ENCODE results near the gene ATP6V0C.

ATP6V0C gene

DNA sequence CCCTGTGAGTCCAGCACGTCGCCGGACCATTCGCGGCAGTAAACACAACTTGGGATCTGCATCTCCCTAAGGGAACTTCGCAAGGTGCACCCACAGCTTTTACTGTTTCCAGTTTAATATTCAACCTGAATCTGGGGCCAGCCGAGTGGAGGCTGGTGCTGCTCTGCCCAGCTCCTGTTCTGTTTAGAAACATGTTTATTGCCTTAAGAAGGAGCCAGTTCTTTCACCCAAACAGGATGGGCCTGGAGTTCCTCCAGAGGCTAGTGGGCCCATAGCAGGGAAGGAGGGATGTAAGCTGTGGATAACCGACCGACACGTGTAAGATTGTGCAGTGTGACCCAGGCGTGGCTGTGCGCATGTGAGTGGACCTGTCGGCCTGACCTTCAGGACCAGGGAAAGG, 21.5 kb upstream of the ATP6V0C start:
- FAIRE-seq: no peak
- DNase-seq (ENCODE audit: insufficient read length, low spot score): no peak
- TF ChIP-seq POLR2A (IDR thresholded peaks at IDR 0.05; ENCODE audit: low read depth, low read length): no peak

DNA sequence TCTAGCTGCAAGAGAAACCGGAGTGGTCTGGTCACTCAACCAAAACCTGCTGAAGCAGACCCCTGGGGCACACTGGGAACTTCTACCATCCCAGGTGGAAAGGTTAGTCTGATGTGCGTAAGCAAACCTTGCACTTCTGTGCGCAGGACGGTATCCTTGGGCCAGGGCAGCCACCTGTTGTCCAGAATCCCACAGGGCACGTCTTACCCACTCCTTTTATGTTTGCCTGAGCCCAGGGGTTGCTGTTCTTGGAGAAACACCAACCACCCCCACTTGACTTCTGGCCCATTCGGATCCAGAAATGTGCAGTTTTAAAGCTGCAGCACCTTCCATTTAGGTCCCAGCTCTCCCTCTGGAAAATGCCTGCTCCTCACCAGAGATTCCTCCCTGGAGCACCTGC, 20.1 kb upstream of the ATP6V0C start:
- TF ChIP-seq POLR2A (IDR thresholded peaks at IDR 0.05; ENCODE audit: low read depth, low read length): no peak
- DNase-seq (ENCODE audit: insufficient read length, low spot score): no peak
- no peak for FAIRE-seq

- no peak for FAIRE-seq
- no peak for DNase-seq (ENCODE audit: insufficient read length, low spot score)
- TF ChIP-seq POLR2A (IDR thresholded peaks at IDR 0.05; ENCODE audit: low read depth, low read length): no peak
Observed at GRCh38 chr16:2494616-2495015, 19.1 kb upstream of the ATP6V0C start.

DNA sequence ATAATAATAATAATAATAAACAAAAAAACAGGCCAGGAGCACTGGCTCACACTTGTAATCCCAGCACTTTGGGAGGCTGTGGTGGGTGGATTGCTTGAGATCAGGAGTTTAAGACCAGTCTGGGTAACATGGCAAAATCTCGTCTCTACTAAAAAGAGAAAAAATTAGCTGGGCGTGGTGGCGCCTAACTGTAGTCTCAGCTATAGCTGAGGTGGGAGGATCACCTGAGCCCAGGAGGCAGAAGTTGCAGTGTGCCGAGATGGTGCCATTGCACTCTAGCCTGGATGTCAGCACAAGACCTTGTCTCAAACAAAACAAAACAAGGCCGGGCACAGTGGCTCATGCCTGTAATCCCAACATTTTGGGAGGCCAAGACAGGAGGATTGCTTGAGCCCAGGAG, 18.7 kb upstream of the ATP6V0C start:
- FAIRE-seq (no peak), DNase-seq (ENCODE audit: insufficient read length, low spot score) (no peak)
- no peak for TF ChIP-seq POLR2A (IDR thresholded peaks at IDR 0.05; ENCODE audit: low read depth, low read length)

DNA sequence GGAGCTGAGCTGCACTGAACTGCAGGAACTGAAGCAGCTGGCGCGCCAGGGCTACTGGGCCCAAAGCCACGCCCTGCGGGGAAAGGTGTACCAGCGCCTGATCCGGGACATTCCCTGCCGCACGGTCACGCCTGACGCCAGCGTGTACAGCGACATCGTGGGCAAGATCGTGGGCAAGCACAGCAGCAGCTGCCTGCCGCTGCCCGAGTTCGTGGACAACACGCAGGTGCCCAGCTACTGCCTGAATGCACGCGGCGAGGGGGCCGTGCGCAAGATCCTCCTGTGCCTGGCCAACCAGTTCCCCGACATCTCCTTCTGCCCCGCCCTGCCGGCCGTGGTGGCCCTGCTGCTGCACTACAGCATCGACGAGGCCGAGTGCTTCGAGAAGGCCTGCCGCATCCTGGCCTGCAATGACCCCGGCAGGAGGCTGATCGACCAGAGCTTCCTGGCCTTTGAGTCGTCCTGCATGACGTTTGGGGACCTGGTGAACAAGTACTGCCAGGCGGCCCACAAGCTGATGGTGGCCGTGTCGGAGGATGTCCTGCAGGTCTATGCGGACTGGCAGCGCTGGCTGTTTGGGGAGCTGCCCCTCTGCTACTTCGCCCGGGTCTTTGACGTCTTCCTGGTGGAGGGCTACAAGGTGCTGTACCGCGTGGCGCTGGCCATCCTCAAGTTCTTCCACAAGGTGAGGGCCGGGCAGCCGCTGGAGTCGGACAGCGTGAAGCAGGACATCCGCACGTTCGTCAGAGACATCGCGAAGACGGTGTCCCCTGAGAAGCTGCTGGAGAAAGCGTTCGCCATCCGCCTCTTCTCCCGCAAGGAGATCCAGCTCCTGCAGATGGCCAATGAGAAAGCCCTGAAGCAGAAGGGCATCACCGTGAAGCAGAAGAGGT, 17.3 kb upstream of the ATP6V0C start:
- no peak for TF ChIP-seq POLR2A (IDR thresholded peaks at IDR 0.05; ENCODE audit: low read depth, low read length)
- no peak for FAIRE-seq
- DNase-seq (ENCODE audit: insufficient read length, low spot score): no peak

GRCh38 chr16:2497116-2497630, 16.6 kb upstream of the ATP6V0C start:
- FAIRE-seq (no peak), DNase-seq (ENCODE audit: insufficient read length, low spot score) (no peak)
- TF ChIP-seq POLR2A (IDR thresholded peaks at IDR 0.05; ENCODE audit: low read depth, low read length): no peak

DNA sequence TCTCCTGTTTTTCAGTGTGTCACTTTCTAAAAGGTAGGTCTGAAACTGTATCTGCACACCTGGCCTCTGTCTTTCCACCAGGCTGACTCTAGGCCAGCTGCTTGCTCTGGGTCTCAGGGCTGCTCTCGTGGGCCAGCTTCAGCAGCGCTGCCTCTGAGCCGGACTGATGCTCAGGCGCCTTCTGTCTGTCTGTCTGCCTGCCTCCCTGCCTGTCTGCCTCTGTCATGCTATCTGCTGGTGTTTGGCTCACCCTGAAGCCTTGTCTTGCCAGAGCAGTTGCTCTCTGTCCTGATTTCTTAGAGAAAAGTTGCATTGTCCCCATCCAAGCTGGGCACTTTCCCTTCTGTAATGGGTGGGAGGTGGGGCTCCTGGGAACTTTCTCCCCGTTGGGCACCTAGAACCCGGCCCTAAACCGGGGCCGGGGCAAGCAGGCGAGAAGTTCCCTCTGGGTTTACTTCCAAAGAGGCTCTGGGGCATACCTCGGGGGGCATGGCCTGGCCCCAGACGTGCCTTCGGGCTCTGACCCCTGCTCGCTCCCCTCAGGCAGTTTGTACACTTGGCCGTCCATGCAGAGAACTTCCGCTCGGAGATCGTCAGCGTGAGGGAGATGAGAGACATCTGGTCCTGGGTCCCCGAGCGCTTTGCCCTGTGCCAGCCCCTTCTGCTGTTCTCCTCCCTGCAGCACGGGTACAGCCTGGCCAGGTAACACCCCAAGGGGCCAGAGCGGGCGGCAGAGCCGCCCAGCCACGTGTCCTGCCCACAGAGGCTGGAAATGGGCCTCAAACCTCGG, 15.9 kb upstream of the ATP6V0C start:
- no peak for DNase-seq (ENCODE audit: insufficient read length, low spot score)
- TF ChIP-seq POLR2A (IDR thresholded peaks at IDR 0.05; ENCODE audit: low read depth, low read length): no peak
- FAIRE-seq: no peak

- no peak for TF ChIP-seq POLR2A (IDR thresholded peaks at IDR 0.05; ENCODE audit: low read depth, low read length)
Observed at GRCh38 chr16:2498531-2499253, 15.1 kb upstream of the ATP6V0C start.

DNA sequence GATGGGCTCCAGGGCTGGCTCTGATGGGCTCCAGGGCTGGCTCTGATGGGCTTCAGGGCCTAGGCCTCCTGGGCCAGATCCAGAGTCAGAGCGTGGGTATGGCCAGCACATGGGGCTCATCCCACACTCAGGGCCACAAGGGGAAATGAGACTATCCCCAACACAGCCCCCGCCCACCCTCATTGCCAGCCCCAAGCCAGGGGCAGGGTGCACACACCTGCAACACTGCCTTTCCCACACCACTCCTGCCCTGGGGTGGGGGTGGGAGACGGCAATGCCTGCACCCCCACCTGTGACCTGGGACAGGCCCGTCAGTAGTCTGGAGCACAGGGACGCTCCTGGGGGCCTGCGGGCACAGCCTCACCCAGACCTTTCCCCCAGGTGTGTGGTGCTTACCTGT, 14.3 kb upstream of the ATP6V0C start:
- no peak for TF ChIP-seq POLR2A (IDR thresholded peaks at IDR 0.05; ENCODE audit: low read depth, low read length)
- FAIRE-seq (no peak), DNase-seq (ENCODE audit: insufficient read length, low spot score) (no peak)

More at GRCh38 chr16:2498531-2499253, 15.1 kb upstream of the ATP6V0C start:
- no peak for FAIRE-seq
- DNase-seq (ENCODE audit: insufficient read length, low spot score): no peak

DNA sequence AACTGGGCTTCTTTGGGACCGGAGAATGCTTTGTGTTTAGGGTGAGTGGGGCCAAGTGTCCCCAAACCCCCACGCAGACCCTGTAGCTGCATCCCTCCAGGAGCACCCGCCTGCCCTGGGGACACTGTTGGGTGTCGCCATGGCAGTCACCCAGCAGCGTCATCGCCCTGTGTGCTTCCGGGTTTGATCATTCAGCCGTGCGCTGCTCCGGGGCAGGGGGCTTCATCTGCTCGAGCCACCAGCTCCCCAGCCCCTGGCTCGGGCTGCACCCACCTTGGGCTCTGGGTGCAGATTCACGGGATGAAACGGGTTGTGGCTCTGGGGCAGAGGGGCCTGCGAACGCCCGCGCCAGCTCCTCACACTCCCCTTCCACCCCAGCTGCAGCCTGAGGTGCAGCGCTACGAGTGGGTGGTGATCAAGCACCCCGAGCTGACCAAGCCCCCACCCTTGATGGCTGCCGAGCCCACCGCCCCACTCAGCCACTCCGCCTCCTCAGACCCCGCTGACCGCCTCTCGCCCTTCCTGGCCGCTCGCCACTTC, 13.8 kb upstream of the ATP6V0C start:
- FAIRE-seq: no peak
- no peak for DNase-seq (ENCODE audit: insufficient read length, low spot score)
- TF ChIP-seq POLR2A (IDR thresholded peaks at IDR 0.05; ENCODE audit: low read depth, low read length): no peak

DNA sequence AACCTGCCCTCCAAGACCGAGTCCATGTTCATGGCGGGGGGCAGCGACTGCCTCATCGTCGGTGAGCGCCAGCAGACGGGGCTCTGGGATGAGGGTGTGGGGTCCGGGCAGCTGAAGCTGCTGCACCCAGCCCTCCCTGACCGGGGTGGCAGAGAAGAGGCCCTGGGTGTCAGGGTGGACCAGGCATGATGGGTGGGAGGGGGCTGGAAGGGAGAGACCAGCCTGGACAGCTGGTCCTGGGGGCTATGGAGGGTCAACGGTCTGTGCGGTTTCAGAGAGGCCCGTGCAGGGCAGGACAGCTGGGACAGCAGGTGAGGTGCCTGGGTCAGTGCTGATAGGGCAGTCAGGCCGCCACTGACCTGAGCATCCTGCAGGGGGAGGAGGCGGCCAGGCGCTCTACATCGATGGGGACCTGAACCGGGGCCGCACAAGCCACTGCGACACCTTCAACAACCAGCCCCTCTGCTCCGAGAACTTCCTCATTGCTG, 13.3 kb upstream of the ATP6V0C start:
- no peak for FAIRE-seq
- DNase-seq (ENCODE audit: insufficient read length, low spot score): no peak

DNA sequence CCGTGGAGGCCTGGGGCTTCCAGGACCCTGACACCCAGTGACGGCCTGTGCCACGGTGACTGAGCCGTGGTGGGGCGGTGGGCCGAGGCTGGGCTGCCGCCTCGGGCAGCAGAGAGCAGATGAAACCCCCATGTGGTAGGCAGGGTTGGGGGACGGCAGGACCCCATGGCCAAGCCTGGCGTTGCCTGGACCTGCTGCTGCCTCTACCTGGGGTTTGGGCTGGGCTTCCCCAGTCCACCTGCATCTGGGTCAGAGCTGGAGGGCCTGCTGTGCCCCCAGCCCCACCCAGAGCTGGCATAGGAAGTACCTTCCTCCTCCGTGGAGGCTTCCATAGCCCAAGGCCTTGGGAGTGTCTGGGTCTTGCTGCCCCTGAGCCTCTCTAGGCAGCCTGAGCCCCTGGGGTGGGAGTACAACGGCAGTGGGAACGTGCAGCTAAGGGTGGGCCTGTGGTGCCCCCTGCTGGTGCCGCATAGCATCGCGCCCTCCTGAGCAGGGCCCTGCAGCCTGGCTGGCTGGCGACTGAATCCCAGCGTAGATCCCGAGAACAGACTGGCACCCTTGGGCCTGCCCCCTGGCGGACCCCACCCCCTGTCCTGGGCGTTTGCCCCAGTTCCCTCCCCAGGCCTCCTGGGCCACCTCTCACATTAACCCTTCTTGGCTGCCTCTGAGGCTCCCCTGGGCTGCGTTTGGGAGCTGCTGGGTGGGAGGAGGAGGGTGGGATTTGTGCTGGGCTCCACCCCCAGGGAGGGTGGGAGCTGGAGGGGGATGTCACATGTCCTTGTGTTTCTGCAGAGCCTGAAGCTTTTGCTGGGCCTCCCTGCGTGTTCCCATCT, 12.6 kb upstream of the ATP6V0C start:
- DNase-seq (ENCODE audit: insufficient read length, low spot score): peak; percentile 87
- FAIRE-seq: no peak
- no peak for TF ChIP-seq POLR2A (IDR thresholded peaks at IDR 0.05; ENCODE audit: low read depth, low read length)

More for the DNA sequence above, 13.3 kb upstream of the ATP6V0C start:
- TF ChIP-seq POLR2A (IDR thresholded peaks at IDR 0.05; ENCODE audit: low read depth, low read length): no peak
